ENCODE data around the gene HOXD10. TPM values are rescaled to one million over a fixed set of nuclear protein-coding genes. Genes with fewer than 3 reads are reported as not detected.
A peak's percentile ranks its signal among the peaks of the same experiment; 100 is the strongest.

HOXD10 gene
- total RNA-seq, 3 donors from 2014 or later: 1.6 to 5.2 TPM; not detected in 1

- DNase-seq (ENCODE audit: low spot score in 2 of 2): no peak
- Histone ChIP-seq H3K27ac (no peak overlapping the region), H3K4me3 (peak overlapping the region; percentile 7 to 58 (median 19)), H3K36me3 (no peaks in the 10 kb centered on the region), H3K4me1 (peaks cover 5 to 11% of the 10 kb centered on the region in 2 donors), H3K9me3 (no peaks in the 10 kb centered on the region), H3K27me3 (peaks cover 38 to 99% of the 10 kb centered on the region in 2 donors)
- intact Hi-C loops (cut with DNase I; ENCODE audit: low total_unique reads): no loop called here
- TF ChIP-seq POLR2AphosphoS5 (IDR thresholded peaks at IDR 0.05) (peak in 1 of 3 donors; percentile 17), CTCF (IDR thresholded peaks at IDR 0.05) (no peak), POLR2A (IDR thresholded peaks at IDR 0.05) (no peak)
These were observed 20.2 kb upstream of the HOXD10 start for GRCh38 chr2:176096243-176096985.

GRCh38 chr2:176096986-176097819 lies 19.4 kb upstream of the HOXD10 start:
- intact Hi-C loops (cut with DNase I; ENCODE audit: low total_unique reads): no loop called here
- Histone ChIP-seq H3K27ac (no peak overlapping the region), H3K4me3 (peak overlapping the region; percentile 19 to 58 (median 38)), H3K9me3 (no peaks in the 10 kb centered on the region), H3K36me3 (no peaks in the 10 kb centered on the region), H3K4me1 (peaks cover 5 to 11% of the 10 kb centered on the region in 2 donors), H3K27me3 (peaks cover 38 to 99% of the 10 kb centered on the region in 2 donors)
- TF ChIP-seq CTCF (IDR thresholded peaks at IDR 0.05) (peak; percentile 51 to 75 (median 70)), POLR2A (IDR thresholded peaks at IDR 0.05) (no peak), POLR2AphosphoS5 (IDR thresholded peaks at IDR 0.05) (no peak)
- DNase-seq (ENCODE audit: low spot score in 2 of 2): no peak

GRCh38 chr2:176097820-176098365 lies 18.7 kb upstream of the HOXD10 start:
- peaks cover 34 to 99% of the 10 kb centered on the region in 2 donors for H3K27me3 ChIP-seq
- DNase-seq (ENCODE audit: low spot score in 2 of 2): no peak
- peak overlapping the region in 2 of 3 donors; percentile 38 to 58 for H3K4me3 ChIP-seq
- H3K4me1 ChIP-seq: peaks cover 5 to 11% of the 10 kb centered on the region in 2 donors
- H3K27ac ChIP-seq: no peak overlapping the region
- no peaks in the 10 kb centered on the region for H3K9me3 ChIP-seq
- TF ChIP-seq CTCF (IDR thresholded peaks at IDR 0.05) (no peak), POLR2AphosphoS5 (IDR thresholded peaks at IDR 0.05) (no peak), POLR2A (IDR thresholded peaks at IDR 0.05) (no peak)
- intact Hi-C loops (cut with DNase I; ENCODE audit: low total_unique reads): no loop called here
- H3K36me3 ChIP-seq: no peaks in the 10 kb centered on the region

GRCh38 chr2:176098366-176099158 lies 18.0 kb upstream of the HOXD10 start:
- peaks cover 31 to 99% of the 10 kb centered on the region in 2 donors for H3K27me3 ChIP-seq

More at GRCh38 chr2:176098366-176099158, 18.0 kb upstream of the HOXD10 start:
- Histone ChIP-seq H3K27ac (no peak overlapping the region), H3K9me3 (no peaks in the 10 kb centered on the region), H3K4me1 (peaks cover 0 to 6% of the 10 kb centered on the region in 2 donors), H3K36me3 (no peaks in the 10 kb centered on the region), H3K4me3 (peak overlapping the region in 1 of 3 donors; percentile 29)
- DNase-seq (ENCODE audit: low spot score in 2 of 2): no peak
- intact Hi-C loops (cut with DNase I; ENCODE audit: low total_unique reads): no loop called here
- TF ChIP-seq CTCF (IDR thresholded peaks at IDR 0.05) (no peak), POLR2A (IDR thresholded peaks at IDR 0.05) (no peak)
